ENCODE data around the gene DMTF1. TPM values are rescaled to one million over a fixed set of nuclear protein-coding genes. Genes with fewer than 3 reads are reported as not detected.

The DMTF1 gene
- polyA plus RNA-seq, 1 experiment = 61.1 TPM

- POLR2A ChIA-PET = interaction anchor here (0.6 kb wide), 1 partner anchor 231 kb away, joined by 4 read pairs; no protein-coding TSS in a partner anchor
- no peak for TF ChIP-seq CTCF (IDR thresholded peaks at IDR 0.05; ENCODE audit: insufficient read depth, low read depth, low read length)
- no peaks in the 10 kb centered on the region for H3K27me3 ChIP-seq (ENCODE audit: control insufficient read depth, insufficient read depth, low read length)
- H3K4me3 ChIP-seq (ENCODE audit: low read depth, low read length) = no peak overlapping the region
- H3K36me3 ChIP-seq (ENCODE audit: control insufficient read depth, insufficient read depth, low read length) = no peaks in the 10 kb centered on the region; the same call in 1 of the 2 replicates
- no peak for DNase-seq (ENCODE audit: low read depth)
- CTCF ChIA-PET = interaction anchor here (1.1 kb wide), 1 partner anchor 27 kb away, joined by 3 read pairs; no protein-coding TSS in a partner anchor
Observed at GRCh38 chr7:87156709-87157108, 4.5 kb downstream of the DMTF1 start.

- no peaks in the 10 kb centered on the region for H3K27me3 ChIP-seq (ENCODE audit: control insufficient read depth, insufficient read depth, low read length)
- CTCF ChIA-PET = no interaction called here
- H3K4me3 ChIP-seq (ENCODE audit: low read depth, low read length) = no peak overlapping the region
- no peak for TF ChIP-seq CTCF (IDR thresholded peaks at IDR 0.05; ENCODE audit: insufficient read depth, low read depth, low read length)
- no peaks in the 10 kb centered on the region; the same call in none of the 2 replicates for H3K36me3 ChIP-seq (ENCODE audit: control insufficient read depth, insufficient read depth, low read length)
- DNase-seq (ENCODE audit: low read depth) = no peak
- POLR2A ChIA-PET = no interaction called here
Observed at GRCh38 chr7:87159538-87159937, 7.3 kb downstream of the DMTF1 start.

GRCh38 chr7:87164433-87164832 lies 12.2 kb downstream of the DMTF1 start:
- TF ChIP-seq CTCF (IDR thresholded peaks at IDR 0.05; ENCODE audit: insufficient read depth, low read depth, low read length) = no peak
- Histone ChIP-seq H3K4me3 (ENCODE audit: low read depth, low read length) (no peak overlapping the region), H3K36me3 (ENCODE audit: control insufficient read depth, insufficient read depth, low read length) (peaks cover 11% of the 10 kb centered on the region), H3K27me3 (ENCODE audit: control insufficient read depth, insufficient read depth, low read length) (no peaks in the 10 kb centered on the region)
- DNase-seq (ENCODE audit: low read depth) = no peak
- ChIA-PET CTCF (no interaction called here), POLR2A (interaction anchor here (0.6 kb wide), 1 partner anchor 12 kb away, joined by 5 read pairs; the partner anchor contains the start of gene DMTF1)

GRCh38 chr7:87170828-87171227 lies 18.6 kb downstream of the DMTF1 start:
- CTCF ChIA-PET = interaction anchor here (0.8 kb wide), 1 partner anchor 259 kb away, joined by 3 read pairs; no protein-coding TSS in a partner anchor
- Histone ChIP-seq H3K36me3 (ENCODE audit: control insufficient read depth, insufficient read depth, low read length) (peaks cover 18% of the 10 kb centered on the region), H3K4me3 (ENCODE audit: low read depth, low read length) (no peak overlapping the region), H3K27me3 (ENCODE audit: control insufficient read depth, insufficient read depth, low read length) (no peaks in the 10 kb centered on the region)
- DNase-seq (ENCODE audit: low read depth) = no peak
- POLR2A ChIA-PET = no interaction called here
- TF ChIP-seq CTCF (IDR thresholded peaks at IDR 0.05; ENCODE audit: insufficient read depth, low read depth, low read length) = no peak

- H3K4me3 ChIP-seq (ENCODE audit: low read depth, low read length) = no peak overlapping the region
- TF ChIP-seq CTCF (IDR thresholded peaks at IDR 0.05; ENCODE audit: insufficient read depth, low read depth, low read length) = no peak
- CTCF ChIA-PET = interaction anchor here (0.8 kb wide), 1 partner anchor 259 kb away, joined by 3 read pairs; no protein-coding TSS in a partner anchor
- H3K36me3 ChIP-seq (ENCODE audit: control insufficient read depth, insufficient read depth, low read length) = peaks cover 16% of the 10 kb centered on the region
- no peaks in the 10 kb centered on the region for H3K27me3 ChIP-seq (ENCODE audit: control insufficient read depth, insufficient read depth, low read length)
- DNase-seq (ENCODE audit: low read depth) = no peak
- POLR2A ChIA-PET = no interaction called here
Observed at GRCh38 chr7:87171282-87171934, 19.2 kb downstream of the DMTF1 start.

Measured in BJ (cell line).